ENCODE data around the gene CACNA2D4.

GRCh38 chr12:1820191-1820895, 98.1 kb downstream of the CACNA2D4 start, which contains the start of gene LRTM2:
- TF ChIP-seq CTCF (IDR thresholded peaks at IDR 0.05) (no peak), POLR2A (IDR thresholded peaks at IDR 0.05) (no peak)
